ENCODE data around the gene ADAM23.
"Not testable (repeated sequence)": the region's sequence is repeated elsewhere in the genome, so short reads cannot be mapped to it uniquely, and the experiment has no call there.

Gene ADAM23, protein sequence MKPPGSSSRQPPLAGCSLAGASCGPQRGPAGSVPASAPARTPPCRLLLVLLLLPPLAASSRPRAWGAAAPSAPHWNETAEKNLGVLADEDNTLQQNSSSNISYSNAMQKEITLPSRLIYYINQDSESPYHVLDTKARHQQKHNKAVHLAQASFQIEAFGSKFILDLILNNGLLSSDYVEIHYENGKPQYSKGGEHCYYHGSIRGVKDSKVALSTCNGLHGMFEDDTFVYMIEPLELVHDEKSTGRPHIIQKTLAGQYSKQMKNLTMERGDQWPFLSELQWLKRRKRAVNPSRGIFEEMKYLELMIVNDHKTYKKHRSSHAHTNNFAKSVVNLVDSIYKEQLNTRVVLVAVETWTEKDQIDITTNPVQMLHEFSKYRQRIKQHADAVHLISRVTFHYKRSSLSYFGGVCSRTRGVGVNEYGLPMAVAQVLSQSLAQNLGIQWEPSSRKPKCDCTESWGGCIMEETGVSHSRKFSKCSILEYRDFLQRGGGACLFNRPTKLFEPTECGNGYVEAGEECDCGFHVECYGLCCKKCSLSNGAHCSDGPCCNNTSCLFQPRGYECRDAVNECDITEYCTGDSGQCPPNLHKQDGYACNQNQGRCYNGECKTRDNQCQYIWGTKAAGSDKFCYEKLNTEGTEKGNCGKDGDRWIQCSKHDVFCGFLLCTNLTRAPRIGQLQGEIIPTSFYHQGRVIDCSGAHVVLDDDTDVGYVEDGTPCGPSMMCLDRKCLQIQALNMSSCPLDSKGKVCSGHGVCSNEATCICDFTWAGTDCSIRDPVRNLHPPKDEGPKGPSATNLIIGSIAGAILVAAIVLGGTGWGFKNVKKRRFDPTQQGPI

DNA sequence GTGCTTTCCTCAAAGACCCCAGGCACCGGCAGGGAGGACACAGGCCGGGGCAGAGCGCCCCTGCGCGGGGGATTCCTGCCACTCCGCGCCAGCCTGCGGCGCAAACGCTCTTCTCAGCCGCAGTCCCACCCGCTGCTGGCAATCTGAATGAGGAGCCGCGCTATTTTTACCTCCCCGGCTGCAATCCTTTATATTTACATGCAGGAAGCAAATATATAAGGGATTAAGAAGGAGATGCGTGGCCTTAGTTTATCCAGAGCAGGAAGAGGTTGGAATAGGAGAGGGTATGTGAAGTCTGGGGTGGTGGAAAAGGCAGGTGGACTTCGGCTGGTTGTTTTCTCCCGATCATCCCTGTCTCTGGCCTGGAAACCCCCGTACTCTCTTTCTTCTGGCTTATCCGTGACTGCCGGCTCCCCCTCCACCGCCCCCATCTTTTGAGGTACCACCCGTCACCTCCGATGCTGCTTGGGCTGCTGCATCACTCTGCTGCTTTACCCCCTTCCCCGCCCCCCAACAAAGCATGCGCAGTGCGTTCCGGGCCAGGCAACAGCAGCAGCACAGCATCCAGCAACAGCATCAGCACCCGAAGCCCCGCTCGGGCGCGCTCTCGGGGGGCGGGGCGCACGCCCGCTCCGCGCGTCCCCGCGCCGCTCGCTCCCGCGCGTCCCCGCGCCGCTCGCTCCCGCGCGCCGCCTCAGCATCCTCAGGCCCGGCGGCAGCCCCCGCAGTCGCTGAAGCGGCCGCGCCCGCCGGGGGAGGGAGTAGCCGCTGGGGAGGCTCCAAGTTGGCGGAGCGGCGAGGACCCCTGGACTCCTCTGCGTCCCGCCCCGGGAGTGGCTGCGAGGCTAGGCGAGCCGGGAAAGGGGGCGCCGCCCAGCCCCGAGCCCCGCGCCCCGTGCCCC is at the start of gene ADAM23:
ADAM23 (plus strand) TSS at position 700 of the 902 bp plus-strand sequence. CDS start 335 bp downstream, outside the sequence.
- peak; percentile 13 for DNase-seq

DNA sequence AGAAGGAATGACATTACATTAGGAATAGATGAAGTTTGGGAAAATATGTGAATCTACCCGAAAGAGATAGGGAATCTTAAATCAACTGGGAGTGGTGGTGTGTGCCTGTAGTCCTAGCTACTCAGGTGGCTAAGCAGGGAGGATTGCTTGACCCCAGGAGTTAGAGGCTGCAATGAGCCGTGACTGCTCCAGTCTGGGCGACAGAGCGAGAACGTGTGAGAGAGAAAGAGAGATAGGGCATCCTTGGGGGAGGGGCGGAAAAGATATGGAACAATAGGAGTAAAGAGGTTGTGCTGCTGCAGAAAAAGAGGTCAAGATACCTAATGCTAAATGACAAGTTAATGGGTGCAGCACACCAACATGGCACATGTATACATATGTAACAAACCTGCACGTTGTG is 47.1 kb upstream of the ADAM23 start:
- no peak for DNase-seq

DNA sequence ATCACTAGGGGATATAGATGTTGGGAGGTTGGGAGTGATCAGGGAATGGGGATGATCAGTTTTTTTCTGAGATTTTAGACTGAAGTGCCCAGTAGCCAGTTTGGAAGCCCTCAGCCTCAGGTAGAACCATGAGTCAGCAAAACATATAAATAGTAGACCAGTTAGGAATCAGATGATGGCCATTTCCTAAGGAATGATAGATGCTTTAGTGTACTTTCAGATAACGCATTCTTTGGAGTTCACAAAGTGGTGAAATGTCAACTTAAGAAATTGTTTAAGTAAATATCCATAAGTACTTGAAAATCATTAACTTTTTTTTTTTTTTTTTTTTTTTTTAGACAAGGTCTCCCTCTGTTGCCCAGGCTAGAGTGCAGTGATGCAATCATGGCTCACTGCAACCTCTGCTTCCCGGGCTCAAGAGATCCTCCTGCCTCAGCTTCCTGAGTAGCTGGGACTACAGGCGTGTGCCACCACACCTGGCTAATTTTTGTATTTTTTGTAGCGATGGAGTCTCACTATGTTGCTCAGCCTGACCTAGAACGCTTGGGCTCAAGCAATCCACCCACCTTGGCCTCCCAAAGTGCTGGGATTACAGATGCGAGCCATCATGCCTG is 40.3 kb upstream of the ADAM23 start:
- DNase-seq = not testable (repeated sequence)

DNA sequence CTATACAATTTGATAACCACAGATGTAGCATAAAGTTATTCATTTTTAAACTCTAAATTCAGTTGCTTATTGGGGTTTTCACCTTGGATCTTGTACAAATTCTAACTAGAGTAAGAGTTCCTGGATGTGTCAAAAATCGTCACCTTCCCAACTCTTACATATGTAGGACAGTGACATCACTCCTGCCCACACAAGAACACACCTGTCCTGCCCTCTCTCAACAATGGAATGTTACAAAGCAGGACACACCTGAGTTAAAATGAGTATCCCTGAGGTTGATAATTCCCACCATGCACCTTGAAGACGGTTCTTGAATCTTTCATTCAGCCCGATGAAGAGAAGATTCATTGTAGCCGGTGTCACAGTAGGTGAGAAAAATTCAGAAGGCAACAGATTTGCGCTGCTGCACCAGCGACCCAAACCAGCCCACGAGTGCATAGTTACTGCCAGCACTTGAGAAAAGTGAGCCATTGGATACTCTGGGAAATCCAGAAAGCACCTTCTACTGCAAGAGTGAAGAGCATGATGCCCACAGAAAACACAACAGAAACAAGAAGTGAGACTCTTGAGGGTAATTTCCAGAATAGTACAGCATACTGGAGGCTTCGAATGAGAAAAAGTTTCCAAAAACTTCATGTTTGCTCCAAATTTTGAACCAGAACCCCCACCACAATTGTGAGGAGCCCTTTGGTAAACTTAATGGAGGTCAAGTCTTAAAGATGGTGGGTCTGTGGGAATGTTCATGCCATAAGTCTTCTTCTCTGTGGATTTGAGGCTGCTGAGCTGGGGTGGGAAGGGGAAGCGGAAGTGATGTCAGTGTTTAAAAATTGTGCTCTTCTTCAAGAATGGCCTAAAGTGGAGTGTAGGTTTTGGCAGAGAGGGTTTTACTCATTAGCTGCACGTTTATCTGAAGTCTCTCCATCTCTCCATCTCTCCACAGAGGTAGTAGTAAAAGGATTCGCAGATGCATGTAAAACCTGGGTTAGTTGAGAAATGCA is 34.7 kb upstream of the ADAM23 start:
- DNase-seq = no peak

DNA sequence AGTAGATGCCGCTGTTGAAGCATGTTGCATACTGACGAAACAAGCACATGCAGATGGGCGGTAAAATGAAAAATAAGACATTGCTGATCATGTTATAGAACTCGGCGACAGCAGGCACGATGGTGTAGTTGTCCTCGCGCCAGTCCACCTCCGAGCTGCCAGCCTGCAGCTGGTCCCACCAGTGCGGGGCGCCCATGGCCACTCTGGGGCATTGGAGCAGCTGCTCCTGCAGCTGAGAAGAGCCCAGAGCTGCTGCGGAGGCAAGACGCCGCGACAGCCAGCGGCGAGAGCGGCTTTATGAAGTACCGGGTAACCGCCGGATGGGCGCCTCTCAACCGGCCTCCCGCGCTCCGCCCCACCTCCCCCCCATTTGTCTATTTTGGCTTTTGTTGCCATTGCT is 32.6 kb upstream of the ADAM23 start:
- no peak for DNase-seq

DNA sequence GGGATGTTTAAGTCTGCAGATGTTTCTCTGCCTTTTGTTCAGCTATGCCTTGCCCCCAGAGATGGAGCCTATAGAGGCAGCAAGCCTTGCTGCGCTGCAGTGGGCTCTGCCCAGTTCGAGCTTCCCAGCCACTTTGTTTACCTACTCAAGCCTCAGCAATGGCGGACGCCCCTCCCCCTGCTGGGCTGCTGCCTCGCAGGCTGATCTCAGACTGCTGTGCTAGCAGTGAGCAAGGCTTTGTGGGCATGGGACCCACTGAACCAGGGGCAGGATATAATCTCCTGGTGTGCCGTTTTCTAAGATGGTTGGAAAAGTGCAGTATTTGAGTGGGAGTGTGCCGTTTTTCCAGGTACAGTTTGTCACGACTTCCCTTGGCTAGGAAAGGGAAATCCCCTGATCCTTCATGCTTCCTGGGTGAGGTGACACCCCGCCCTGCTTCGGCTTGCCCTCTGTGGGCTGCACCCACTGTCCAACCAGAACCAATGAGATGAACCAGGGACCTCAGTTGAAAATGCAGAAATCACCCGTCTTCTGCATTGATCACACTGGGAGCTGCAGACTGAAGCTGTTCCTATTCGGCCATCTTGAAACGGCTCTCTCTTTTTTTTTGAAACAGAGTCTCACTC is 27.6 kb upstream of the ADAM23 start:
- no peak for DNase-seq

DNA sequence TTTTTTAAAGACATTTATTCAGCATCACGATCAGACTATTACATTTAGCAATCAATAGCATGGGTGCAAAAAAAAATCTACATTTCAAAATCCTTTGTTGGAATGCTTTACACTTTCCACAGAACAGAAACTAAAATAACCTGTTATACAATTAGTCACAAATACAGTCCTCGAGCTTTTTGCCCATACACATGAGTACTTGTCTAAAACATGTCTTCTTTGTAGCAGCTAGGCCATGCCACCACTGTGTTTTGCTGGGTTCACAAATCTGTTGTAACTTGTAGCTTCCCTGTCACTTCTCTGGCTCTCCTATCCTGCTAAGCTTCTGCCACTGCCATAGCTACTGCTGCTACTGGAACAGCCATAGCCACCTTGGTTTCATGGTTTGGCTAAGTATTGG is 24.4 kb upstream of the ADAM23 start:
- no peak for DNase-seq

DNA sequence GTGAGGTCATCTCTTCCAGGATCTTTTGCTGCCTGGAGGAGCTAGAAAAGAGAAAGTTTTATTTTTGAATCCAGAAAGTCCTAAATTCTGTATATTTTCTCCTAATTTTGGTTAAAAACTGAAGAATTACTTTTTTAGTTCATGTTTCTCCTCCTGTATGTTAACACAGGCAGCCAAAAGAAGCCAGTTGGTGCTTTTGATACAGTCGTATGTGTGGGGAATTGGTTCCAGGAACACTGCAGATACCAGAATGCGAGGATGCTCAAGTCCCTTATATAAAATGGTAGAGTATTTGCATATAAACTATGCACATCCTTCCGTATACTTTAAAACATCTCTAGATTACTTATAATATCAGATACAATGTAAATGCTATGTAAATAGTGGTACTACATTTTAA is 22.6 kb upstream of the ADAM23 start:
- DNase-seq = no peak

DNA sequence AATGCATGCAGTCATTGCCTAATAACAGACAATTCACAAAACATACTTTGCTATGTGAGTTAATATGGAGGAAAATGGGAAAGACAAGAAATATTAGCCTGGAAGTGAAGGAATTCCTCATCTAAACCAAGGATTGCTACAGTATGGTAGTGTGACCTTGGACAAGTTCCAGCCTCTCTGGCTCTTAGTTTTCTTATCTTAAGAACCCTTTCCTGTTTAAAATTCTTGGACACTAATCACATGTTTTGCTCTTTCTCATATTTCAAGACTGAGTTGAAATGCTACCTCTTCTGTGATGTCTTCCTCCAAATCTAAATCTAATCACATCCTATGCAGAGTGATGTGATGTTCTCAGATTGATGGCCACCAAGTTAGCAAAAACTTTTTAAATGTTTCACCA is 20.8 kb upstream of the ADAM23 start:
- DNase-seq = no peak

DNA sequence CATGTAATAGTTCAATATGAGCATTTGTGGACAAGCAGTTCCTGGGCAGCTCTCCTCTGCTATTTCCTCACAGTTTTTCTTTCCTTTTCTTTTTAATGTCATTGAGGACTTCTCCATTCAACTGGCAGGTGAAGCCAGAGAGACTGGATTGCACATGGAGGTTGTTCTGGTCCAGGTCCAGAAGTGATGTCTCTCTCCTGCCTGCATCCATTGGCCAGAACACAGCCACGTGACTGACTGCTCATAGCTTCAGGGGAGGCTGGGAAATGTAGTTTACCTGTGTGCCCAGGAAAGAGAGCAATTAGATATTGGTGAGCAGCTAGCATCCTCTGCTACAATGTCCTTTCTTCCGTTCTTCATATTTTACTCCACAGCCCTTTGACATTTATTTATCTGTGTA is 20.2 kb upstream of the ADAM23 start:
- no peak for DNase-seq

DNA sequence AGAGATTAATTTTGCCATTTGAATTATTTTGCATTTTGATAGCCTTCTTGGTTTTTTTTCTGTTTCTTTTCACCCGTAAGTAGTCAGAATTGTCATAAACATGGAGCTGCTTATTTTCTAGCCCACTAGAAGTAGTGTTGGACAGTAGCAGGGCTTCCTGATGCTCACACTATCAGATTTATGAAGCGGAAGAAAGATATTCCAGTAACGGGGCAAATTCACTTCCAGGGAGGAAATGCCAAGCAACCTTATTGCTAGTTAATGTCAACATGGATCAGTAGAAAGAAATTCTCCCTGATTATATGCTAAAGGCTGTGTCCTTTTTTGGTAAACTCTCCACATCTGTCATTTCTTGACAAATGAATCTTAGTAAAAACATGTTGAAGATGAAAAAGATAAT is 19.2 kb upstream of the ADAM23 start:
- DNase-seq = no peak

DNA sequence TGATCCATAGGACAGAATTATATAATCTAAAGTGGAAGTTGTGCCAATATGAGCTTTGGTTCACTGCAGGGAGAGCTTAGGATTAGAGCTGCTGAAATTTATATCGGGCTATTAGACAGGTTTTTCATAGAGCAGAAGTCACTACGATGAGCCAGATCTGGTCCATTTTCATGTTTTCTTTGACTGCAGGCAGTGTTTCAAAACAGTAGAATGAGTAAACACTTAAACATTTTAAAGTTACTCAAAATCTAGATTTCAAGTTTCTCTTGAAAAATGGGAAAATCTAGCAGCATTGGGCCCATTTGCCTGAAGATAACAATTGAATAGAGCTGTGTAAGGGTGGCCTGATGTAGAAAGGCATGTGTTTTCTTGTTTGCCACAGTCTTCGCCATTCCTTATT is 14.5 kb upstream of the ADAM23 start:
- DNase-seq = no peak

DNA sequence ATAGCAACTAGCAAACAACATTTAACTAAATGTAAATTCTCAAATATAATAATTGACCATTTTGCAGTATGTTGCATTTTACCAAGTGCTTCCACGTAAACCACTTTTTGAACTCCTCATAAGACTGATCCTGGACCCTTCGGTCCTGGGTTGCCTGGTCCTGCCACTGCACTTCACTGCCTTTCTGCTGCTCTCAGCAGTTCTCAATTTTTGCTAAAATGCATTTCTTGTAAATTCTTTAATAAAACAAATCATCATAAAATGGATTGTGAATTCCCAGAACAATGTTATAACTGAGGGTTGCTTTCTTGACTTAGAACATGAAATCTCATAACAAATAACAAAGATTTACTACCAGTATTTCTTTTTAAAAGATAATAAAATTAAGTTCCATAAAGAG is 12.9 kb upstream of the ADAM23 start:
- no peak for DNase-seq

DNA sequence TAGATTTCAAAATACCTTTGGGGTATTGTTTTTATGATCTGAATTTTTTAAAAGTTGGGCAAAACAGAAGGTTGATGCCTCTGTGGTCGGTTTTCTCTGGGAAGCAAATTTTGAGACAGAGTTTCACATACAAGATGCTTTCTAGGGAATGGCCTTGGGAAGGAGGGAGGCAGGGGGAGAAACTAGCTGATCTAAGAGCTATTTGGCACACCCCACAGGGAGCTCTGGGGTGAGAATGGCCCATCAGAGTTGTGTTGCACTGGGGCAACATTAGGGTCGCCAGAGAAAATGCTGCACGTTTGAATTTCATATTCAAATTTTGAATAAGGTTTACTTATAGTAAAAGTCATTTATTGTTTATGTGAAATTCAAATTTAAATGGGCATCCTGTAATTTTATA is 11.9 kb upstream of the ADAM23 start:
- no peak for DNase-seq

DNA sequence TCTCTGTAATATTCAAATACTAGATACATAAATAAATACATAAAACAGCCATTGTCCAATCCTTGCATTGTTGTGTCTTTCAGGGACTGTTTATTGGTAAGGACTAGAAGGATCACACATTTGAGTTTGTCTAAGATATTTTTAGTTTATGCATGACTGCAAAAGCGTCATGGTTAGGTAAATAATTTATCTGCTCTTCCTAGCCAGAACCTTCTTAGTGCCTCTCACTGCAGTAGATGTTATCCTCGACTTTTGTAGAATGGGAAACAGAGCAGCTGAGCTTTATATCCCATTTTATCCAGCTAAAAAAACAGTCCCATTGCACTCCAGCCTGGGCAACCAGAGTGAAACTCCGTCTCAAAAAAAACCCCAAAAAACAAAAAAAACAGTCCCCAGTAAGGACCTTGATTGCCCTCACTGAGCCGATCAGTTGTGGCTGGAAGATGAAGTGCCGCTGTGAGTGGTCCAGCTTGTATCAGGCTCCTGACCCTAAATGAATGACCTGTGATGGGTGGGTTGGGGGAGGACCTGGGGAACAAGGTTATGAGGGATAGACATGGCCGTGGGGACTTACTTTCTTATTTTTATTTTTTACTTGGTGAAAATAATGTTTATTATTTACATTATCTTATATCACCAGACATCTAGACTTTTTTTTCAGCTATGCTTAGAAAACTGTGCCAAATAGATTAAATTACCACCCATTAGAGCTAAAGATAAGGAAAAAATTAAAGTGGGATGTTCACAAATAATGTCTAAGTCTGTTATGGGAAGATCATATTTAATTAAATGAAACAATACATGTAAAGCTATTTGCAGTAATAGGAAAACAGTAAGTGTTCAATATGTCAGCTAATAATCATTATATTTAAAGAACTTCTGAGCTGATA is 10.9 kb upstream of the ADAM23 start:
- DNase-seq = no peak

DNA sequence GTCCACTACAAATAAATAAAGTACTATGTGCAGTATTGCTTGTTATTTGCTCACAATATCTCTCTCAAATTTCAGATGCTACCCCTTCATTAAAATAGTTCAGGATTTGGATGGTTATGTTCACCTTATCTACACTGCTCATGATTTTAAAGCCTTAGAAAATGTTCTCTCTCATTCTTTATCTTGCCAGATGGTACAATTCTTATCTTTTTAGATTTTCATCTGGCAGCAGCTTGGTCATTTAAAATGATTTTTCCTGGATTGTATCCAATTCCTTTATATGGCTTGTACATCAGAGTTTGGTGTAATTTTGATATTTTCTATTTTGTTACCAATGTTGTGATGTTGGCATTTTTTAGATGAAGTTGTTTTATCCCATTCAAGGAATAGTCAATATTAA is 10.1 kb upstream of the ADAM23 start:
- DNase-seq = no peak

DNA sequence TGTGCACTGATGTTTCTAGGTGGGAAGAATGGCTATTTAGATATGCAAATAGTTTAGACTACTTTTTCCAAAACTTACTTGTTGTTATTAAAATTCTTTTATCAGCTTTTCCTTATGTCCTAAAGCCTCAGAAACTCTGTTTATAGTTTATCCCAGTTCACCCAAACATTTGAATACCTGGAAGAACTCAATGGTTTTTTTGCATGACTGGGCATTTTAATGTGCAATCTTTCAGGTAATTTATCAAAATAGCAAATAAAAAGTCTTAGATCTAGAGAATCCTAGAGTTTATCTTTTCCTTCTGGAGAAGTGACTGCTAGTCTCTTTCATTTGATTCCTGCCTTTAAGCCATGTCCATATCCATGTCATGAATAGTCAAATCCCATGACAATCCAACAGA is 9.6 kb upstream of the ADAM23 start:
- DNase-seq = no peak

DNA sequence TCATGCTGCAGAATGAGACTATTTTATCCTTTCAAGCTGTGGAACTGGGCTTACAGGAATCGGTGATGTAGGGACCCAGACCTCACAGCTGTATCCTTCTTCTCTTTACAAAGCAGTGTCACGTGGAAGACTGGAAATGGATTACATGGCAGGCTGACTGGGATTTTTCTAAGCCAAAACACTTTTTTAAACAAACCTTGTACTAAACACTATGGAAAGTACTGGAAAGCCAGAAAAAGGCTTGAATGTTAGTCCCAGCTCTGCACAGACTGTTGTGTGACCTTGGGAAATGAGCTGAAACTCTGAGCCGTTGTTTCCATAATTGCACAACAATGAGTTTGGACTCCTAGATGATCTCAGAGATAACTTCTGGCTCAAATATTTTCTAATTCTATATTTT is 7.6 kb upstream of the ADAM23 start:
- DNase-seq = no peak

DNA sequence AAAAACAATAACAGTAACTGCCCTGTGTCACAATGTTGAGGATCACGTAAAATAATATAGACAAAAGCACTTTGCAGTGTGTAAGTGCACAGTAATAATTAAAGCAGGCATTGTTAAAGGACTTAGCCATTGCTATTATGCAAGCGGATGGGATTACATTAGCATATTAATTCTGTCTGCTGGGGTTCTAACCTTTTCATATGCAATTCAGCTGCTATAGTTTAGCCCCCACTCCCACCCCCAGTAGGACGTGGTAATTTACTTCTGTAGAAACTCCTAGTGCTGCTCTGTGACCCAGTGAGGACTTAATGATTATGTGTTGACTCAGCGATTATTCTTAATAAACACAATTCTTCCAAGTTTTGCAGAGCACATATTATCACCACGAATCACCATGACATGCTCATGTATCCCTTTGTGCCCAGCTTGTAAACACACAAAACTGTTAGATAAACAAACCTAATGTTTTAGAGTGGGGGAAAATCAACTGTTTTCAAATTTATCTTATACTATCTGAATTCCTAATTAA is 5.1 kb upstream of the ADAM23 start:
- no peak for DNase-seq

DNA sequence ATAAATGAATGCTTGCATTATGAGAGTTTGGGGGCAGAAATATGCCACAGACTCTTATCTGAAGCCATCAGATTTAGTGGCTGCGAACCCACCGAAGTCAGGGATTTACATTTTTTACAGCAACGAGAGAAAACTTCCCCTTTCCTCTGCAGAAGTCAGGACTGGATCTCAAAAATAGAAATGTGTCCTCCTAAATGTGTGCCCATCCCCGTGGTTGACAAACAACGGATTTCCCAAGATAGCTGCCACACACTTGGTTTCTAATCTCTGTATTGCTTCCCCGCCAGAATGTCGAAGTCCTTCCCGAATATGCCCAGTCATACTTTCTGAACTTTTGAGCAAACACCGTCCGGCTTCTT is 879 bp upstream of the ADAM23 start:
- no peak for DNase-seq

Measured in DMS 273 treated with DMSO at 0.1 percent for 48 hours (cell line).